ENCODE measurements around the gene AQP12B. TPM values are rescaled to one million over a fixed set of nuclear protein-coding genes. Genes with fewer than 3 reads are reported as not detected.

The AQP12B gene
- polyA plus RNA-seq, 1 donor (not counting 4 experiments of a cell fraction or from before 2014, with no cell fraction given), result not detected

DNA sequence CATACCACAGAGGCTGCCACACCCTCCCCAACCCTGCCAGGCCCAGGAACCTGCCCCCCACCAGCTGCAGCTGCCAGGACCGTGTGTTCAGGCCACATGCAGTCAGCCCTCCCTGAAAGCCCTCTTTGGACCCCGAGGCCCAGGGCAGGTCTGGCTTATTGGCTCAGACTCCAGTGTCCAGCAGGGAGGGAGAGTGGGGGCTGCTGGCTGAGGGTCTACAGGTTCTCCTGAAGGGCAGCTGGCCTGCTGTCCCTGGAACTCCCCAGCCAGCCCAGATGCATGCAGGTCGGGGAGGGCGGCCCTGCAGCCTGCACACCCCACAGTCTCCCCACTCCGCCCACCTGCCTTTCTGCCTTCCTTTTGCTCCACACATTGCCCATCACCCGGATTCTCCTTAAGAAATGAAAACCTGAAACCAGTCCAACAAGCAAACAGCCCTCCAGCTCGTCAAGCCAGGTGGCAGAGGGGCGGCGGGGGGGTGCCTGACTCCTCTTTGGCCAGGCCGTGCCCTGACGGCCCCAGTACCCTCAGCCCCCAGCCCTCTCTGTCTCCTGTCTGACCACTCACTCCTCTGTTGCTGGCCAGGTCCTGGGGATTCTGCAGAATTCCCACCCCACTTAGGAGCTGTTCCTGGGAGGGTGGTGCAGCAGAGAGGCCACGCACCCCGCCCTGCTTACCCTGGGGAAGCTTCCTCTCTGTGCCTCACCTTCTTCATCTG lies 39.4 kb downstream of the AQP12B start:
- Histone ChIP-seq H4K20me1 (ENCODE audit: control insufficient read depth, extremely low read depth, insufficient read depth, low read length) (no peaks in the 10 kb centered on the region), H3K79me2 (ENCODE audit: control insufficient read depth, insufficient read depth, low read length) (no peaks in the 10 kb centered on the region), H3K9ac (ENCODE audit: control insufficient read depth, extremely low read depth, insufficient read depth, low read length) (no peak overlapping the region), H3K27me3 (ENCODE audit: control insufficient read depth, extremely low read depth, insufficient read depth, low read length) (peaks cover 25% of the 10 kb centered on the region), H3K9me1 (ENCODE audit: control insufficient read depth, extremely low read depth, insufficient read depth, low read length) (no peaks in the 10 kb centered on the region), H3K36me3 (ENCODE audit: control insufficient read depth in 2 of 2, extremely low read depth in 1 of 2, insufficient read depth in 2 of 2, low read length in 2 of 2) (no peaks in the 10 kb centered on the region), H3K27ac (ENCODE audit: control insufficient read depth, insufficient read depth, low read length) (no peak overlapping the region), H3K9me3 (ENCODE audit: control insufficient read depth, low read depth, low read length) (no peaks in the 10 kb centered on the region), H3K4me1 (ENCODE audit: control insufficient read depth, extremely low read depth, insufficient read depth, low read length) (no peaks in the 10 kb centered on the region), H3K4me3 (ENCODE audit: control insufficient read depth in 2 of 3, extremely low read depth in 1 of 3, insufficient read depth in 2 of 3, low read depth in 1 of 3, low read length in 3 of 3) (no peak overlapping the region), H2AFZ (ENCODE audit: control insufficient read depth, low read length) (no peak overlapping the region), H3K4me2 (ENCODE audit: control insufficient read depth, extremely low read depth, insufficient read depth, low read depth, low read length) (no peak overlapping the region)
- dilution Hi-C loops (cut with MboI; ENCODE audit: extremely low pct_ligation_motif_present, low sequenced_read_pairs), result no loop called here
- TF ChIP-seq, protein P1, sequence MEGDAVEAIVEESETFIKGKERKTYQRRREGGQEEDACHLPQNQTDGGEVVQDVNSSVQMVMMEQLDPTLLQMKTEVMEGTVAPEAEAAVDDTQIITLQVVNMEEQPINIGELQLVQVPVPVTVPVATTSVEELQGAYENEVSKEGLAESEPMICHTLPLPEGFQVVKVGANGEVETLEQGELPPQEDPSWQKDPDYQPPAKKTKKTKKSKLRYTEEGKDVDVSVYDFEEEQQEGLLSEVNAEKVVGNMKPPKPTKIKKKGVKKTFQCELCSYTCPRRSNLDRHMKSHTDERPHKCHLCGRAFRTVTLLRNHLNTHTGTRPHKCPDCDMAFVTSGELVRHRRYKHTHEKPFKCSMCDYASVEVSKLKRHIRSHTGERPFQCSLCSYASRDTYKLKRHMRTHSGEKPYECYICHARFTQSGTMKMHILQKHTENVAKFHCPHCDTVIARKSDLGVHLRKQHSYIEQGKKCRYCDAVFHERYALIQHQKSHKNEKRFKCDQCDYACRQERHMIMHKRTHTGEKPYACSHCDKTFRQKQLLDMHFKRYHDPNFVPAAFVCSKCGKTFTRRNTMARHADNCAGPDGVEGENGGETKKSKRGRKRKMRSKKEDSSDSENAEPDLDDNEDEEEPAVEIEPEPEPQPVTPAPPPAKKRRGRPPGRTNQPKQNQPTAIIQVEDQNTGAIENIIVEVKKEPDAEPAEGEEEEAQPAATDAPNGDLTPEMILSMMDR (optimal IDR thresholded peaks at IDR 0.05 in 1 of 3, IDR thresholded peaks at IDR 0.05 in 1 of 3, conservative IDR thresholded peaks at IDR 0.05 in 1 of 3; ENCODE audit: extremely low read depth in 1 of 3, insufficient read depth in 2 of 3, low read length in 3 of 3), result no peak
- TF ChIP-seq EZH2 (IDR thresholded peaks at IDR 0.05; ENCODE audit: low read length), result no peak
- DNase-seq (ENCODE audit: low read depth, low spot score) (no peak), FAIRE-seq (no peak)

DNA sequence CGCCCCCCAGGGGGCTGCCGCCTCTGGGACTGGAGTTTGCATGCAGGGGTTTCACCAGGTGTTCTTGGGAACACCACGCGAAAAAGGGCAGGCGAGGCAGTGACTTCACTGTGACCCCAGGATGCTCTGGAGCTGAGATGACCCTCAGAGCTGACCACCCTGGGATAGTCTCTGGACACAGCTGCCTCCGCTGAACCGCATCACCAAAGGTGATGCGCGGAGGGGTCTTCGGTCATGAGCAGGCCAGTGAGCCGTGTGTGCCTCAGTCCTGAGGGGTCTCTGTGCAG lies 39.9 kb downstream of the AQP12B start:
- no peaks in the 10 kb centered on the region for H3K9me3 ChIP-seq (ENCODE audit: control insufficient read depth, low read depth, low read length)
- no peak overlapping the region for H3K4me3 ChIP-seq (ENCODE audit: control insufficient read depth in 2 of 3, extremely low read depth in 1 of 3, insufficient read depth in 2 of 3, low read depth in 1 of 3, low read length in 3 of 3)
- H3K9me1 ChIP-seq (ENCODE audit: control insufficient read depth, extremely low read depth, insufficient read depth, low read length), result no peaks in the 10 kb centered on the region
- no peaks in the 10 kb centered on the region for H3K79me2 ChIP-seq (ENCODE audit: control insufficient read depth, insufficient read depth, low read length)
- DNase-seq (ENCODE audit: low read depth, low spot score), result no peak
- no peak overlapping the region for H3K4me2 ChIP-seq (ENCODE audit: control insufficient read depth, extremely low read depth, insufficient read depth, low read depth, low read length)
- H3K36me3 ChIP-seq (ENCODE audit: control insufficient read depth in 2 of 2, extremely low read depth in 1 of 2, insufficient read depth in 2 of 2, low read length in 2 of 2), result no peaks in the 10 kb centered on the region
- no peak overlapping the region for H2AFZ ChIP-seq (ENCODE audit: control insufficient read depth, low read length)
- H3K4me1 ChIP-seq (ENCODE audit: control insufficient read depth, extremely low read depth, insufficient read depth, low read length), result no peaks in the 10 kb centered on the region
- H3K27ac ChIP-seq (ENCODE audit: control insufficient read depth, insufficient read depth, low read length), result no peak overlapping the region
- no peak for TF ChIP-seq EZH2 (IDR thresholded peaks at IDR 0.05; ENCODE audit: low read length)
- TF ChIP-seq, protein P1 (optimal IDR thresholded peaks at IDR 0.05 in 1 of 3, IDR thresholded peaks at IDR 0.05 in 1 of 3, conservative IDR thresholded peaks at IDR 0.05 in 1 of 3; ENCODE audit: extremely low read depth in 1 of 3, insufficient read depth in 2 of 3, low read length in 3 of 3), result no peak
- FAIRE-seq, result no peak
- no peaks in the 10 kb centered on the region for H4K20me1 ChIP-seq (ENCODE audit: control insufficient read depth, extremely low read depth, insufficient read depth, low read length)
- dilution Hi-C loops (cut with MboI; ENCODE audit: extremely low pct_ligation_motif_present, low sequenced_read_pairs), result no loop called here
- no peak overlapping the region for H3K9ac ChIP-seq (ENCODE audit: control insufficient read depth, extremely low read depth, insufficient read depth, low read length)
- peaks cover 20% of the 10 kb centered on the region for H3K27me3 ChIP-seq (ENCODE audit: control insufficient read depth, extremely low read depth, insufficient read depth, low read length)
